ENCODE results near the gene CCL23.

DNA sequence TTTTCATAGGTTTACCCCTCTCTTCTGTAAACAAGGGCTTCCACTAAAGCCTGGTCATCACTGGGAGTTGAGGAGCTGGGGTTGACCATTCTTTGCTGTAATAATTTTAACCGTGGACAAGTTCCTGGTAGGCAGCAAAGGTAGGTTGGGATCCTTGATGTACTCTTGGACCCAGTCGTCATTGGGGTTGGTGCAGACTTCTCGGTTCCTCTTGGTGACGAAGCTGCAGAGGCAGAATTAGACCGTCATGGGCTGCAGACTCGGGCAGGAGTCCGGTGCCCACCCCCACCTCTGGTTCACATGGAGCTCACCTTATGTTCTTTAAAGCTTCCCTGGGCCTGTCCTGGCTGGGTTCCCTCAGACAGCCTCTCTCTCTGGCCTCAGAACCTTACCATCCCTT is 40.3 kb downstream of the CCL23 start:
- TF ChIP-seq EZH2 (IDR thresholded peaks at IDR 0.05; ENCODE audit: low read length, missing control alignments), result no peak
- TF ChIP-seq, protein P1, sequence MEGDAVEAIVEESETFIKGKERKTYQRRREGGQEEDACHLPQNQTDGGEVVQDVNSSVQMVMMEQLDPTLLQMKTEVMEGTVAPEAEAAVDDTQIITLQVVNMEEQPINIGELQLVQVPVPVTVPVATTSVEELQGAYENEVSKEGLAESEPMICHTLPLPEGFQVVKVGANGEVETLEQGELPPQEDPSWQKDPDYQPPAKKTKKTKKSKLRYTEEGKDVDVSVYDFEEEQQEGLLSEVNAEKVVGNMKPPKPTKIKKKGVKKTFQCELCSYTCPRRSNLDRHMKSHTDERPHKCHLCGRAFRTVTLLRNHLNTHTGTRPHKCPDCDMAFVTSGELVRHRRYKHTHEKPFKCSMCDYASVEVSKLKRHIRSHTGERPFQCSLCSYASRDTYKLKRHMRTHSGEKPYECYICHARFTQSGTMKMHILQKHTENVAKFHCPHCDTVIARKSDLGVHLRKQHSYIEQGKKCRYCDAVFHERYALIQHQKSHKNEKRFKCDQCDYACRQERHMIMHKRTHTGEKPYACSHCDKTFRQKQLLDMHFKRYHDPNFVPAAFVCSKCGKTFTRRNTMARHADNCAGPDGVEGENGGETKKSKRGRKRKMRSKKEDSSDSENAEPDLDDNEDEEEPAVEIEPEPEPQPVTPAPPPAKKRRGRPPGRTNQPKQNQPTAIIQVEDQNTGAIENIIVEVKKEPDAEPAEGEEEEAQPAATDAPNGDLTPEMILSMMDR (conservative IDR thresholded peaks at IDR 0.05 in 1 of 2, IDR thresholded peaks at IDR 0.05 in 1 of 2; ENCODE audit: low read depth in 1 of 2, low read length in 2 of 2), result no peak

All from fibroblast of lung (primary cell).